Measurements from ENCODE around the gene PRKRIP1.

DNA sequence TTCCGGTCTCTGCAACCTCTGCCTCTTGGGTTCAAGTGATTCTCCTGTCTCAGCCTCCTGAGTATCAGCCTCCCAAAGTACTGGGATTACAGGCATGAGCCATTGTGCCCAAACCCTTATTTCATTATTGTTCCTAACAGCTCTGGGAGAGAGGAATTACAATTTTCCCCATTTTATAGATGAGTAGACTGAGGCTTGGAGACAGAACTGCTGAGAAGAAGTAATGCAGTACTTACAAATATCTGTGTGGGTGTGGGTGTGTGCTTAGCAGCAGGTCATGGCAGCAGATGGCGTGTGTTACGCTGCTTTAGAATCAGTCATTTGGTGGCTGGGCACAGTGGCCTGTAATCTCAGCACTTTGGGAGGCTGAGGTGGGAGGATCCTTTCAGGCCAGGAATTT is 7.4 kb downstream of the PRKRIP1 start:
- TF ChIP-seq, protein P1, sequence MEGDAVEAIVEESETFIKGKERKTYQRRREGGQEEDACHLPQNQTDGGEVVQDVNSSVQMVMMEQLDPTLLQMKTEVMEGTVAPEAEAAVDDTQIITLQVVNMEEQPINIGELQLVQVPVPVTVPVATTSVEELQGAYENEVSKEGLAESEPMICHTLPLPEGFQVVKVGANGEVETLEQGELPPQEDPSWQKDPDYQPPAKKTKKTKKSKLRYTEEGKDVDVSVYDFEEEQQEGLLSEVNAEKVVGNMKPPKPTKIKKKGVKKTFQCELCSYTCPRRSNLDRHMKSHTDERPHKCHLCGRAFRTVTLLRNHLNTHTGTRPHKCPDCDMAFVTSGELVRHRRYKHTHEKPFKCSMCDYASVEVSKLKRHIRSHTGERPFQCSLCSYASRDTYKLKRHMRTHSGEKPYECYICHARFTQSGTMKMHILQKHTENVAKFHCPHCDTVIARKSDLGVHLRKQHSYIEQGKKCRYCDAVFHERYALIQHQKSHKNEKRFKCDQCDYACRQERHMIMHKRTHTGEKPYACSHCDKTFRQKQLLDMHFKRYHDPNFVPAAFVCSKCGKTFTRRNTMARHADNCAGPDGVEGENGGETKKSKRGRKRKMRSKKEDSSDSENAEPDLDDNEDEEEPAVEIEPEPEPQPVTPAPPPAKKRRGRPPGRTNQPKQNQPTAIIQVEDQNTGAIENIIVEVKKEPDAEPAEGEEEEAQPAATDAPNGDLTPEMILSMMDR (IDR thresholded peaks at IDR 0.05; ENCODE audit: low read length): peak; percentile 12; the same call in 1 of the 2 replicates
- no peak for TF ChIP-seq EZH2 (IDR thresholded peaks at IDR 0.05; ENCODE audit: borderline replicate concordance, low read length)
